ENCODE data around the gene SRPK2. TPM values are rescaled to one million over a fixed set of nuclear protein-coding genes. Genes with fewer than 3 reads are reported as not detected.

SRPK2 gene
- total and polyA plus RNA-seq, 2 of the 13 experiments (the other 11 are each of a cell fraction or from before 2014, with no cell fraction given) = 10.1 to 22.3 TPM

GRCh38 chr7:105389088-105389650, 448 bp upstream of the SRPK2 start (continued):
- TF ChIP-seq CBFB (CRISPR knock-in tag; IDR thresholded peaks at IDR 0.05) = no peak
- TF ChIP-seq, protein P1, sequence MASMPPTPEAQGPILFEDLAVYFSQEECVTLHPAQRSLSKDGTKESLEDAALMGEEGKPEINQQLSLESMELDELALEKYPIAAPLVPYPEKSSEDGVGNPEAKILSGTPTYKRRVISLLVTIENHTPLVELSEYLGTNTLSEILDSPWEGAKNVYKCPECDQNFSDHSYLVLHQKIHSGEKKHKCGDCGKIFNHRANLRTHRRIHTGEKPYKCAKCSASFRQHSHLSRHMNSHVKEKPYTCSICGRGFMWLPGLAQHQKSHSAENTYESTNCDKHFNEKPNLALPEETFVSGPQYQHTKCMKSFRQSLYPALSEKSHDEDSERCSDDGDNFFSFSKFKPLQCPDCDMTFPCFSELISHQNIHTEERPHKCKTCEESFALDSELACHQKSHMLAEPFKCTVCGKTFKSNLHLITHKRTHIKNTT (CRISPR knock-in tag; IDR thresholded peaks at IDR 0.05) = no peak
- no peak for TF ChIP-seq ZNF143 (CRISPR knock-in tag; IDR thresholded peaks at IDR 0.05)
- no peak for TF ChIP-seq MATR3 (CRISPR knock-in tag; IDR thresholded peaks at IDR 0.05)
- no peak for TF ChIP-seq SIN3B (IDR thresholded peaks at IDR 0.05; ENCODE audit: low read length)
- no peak for TF ChIP-seq HNRNPL (IDR thresholded peaks at IDR 0.05; ENCODE audit: low read depth, low read length)
- no peak for TF ChIP-seq ZNF720 (CRISPR knock-in tag; IDR thresholded peaks at IDR 0.05)
- TF ChIP-seq PBX2 (CRISPR knock-in tag; IDR thresholded peaks at IDR 0.05) = no peak
- TF ChIP-seq, protein P2, sequence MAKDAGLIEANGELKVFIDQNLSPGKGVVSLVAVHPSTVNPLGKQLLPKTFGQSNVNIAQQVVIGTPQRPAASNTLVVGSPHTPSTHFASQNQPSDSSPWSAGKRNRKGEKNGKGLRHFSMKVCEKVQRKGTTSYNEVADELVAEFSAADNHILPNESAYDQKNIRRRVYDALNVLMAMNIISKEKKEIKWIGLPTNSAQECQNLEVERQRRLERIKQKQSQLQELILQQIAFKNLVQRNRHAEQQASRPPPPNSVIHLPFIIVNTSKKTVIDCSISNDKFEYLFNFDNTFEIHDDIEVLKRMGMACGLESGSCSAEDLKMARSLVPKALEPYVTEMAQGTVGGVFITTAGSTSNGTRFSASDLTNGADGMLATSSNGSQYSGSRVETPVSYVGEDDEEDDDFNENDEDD (CRISPR knock-in tag; IDR thresholded peaks at IDR 0.05; ENCODE audit: borderline replicate concordance) = no peak
- TF ChIP-seq FIP1L1 (IDR thresholded peaks at IDR 0.05; ENCODE audit: borderline replicate concordance, insufficient read depth, low read depth, low read length) = no peak
- TF ChIP-seq ZSCAN20 (CRISPR knock-in tag; IDR thresholded peaks at IDR 0.05; ENCODE audit: borderline replicate concordance) = no peak
- TF ChIP-seq EEA1 (CRISPR knock-in tag; IDR thresholded peaks at IDR 0.05; ENCODE audit: borderline replicate concordance) = no peak
- no peak for TF ChIP-seq ATF7 (IDR thresholded peaks at IDR 0.05)
- no peak for TF ChIP-seq ATF7 (CRISPR knock-in tag; IDR thresholded peaks at IDR 0.05)
- TF ChIP-seq DMAP1 (CRISPR knock-in tag; IDR thresholded peaks at IDR 0.05) = peak; percentile 38; the same call in 1 of the 2 replicates
- TF ChIP-seq, protein P3, sequence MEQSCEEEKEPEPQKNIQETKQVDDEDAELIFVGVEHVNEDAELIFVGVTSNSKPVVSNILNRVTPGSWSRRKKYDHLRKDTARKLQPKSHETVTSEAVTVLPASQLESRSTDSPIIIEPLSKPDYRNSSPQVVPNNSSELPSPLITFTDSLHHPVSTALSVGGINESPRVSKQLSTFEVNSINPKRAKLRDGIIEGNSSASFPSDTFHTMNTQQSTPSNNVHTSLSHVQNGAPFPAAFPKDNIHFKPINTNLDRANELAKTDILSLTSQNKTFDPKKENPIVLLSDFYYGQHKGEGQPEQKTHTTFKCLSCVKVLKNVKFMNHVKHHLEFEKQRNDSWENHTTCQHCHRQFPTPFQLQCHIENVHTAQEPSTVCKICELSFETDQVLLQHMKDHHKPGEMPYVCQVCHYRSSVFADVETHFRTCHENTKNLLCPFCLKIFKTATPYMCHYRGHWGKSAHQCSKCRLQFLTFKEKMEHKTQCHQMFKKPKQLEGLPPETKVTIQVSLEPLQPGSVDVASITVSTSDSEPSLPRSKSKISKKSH (CRISPR knock-in tag; IDR thresholded peaks at IDR 0.05; ENCODE audit: borderline replicate concordance) = no peak
- TF ChIP-seq SNAI1 (CRISPR knock-in tag; IDR thresholded peaks at IDR 0.05; ENCODE audit: borderline replicate concordance) = no peak
- TF ChIP-seq SCMH1 (CRISPR knock-in tag; IDR thresholded peaks at IDR 0.05; ENCODE audit: borderline replicate concordance) = no peak
- peak; percentile 63 for TF ChIP-seq HNRNPLL (IDR thresholded peaks at IDR 0.05; ENCODE audit: low read depth, low read length, poor library complexity, severe bottlenecking)
- TF ChIP-seq SOX5 (CRISPR knock-in tag; IDR thresholded peaks at IDR 0.05; ENCODE audit: borderline replicate concordance) = no peak
- no peak for TF ChIP-seq DRAP1 (CRISPR knock-in tag; IDR thresholded peaks at IDR 0.05)
- no peak for TF ChIP-seq MLX (CRISPR knock-in tag; IDR thresholded peaks at IDR 0.05)

Measured in HepG2 (cell line).